ENCODE data around the gene CD86. TPM values are rescaled to one million over a fixed set of nuclear protein-coding genes. Genes with fewer than 3 reads are reported as not detected.
"Not testable (repeated sequence)": the region's sequence is repeated elsewhere in the genome, so short reads cannot be mapped to it uniquely, and the experiment has no call there.

CD86 gene
- total RNA-seq, 1 donor = not detected

GRCh38 chr3:122123850-122124249, 68.7 kb downstream of the CD86 start:
- TF ChIP-seq, protein P1, sequence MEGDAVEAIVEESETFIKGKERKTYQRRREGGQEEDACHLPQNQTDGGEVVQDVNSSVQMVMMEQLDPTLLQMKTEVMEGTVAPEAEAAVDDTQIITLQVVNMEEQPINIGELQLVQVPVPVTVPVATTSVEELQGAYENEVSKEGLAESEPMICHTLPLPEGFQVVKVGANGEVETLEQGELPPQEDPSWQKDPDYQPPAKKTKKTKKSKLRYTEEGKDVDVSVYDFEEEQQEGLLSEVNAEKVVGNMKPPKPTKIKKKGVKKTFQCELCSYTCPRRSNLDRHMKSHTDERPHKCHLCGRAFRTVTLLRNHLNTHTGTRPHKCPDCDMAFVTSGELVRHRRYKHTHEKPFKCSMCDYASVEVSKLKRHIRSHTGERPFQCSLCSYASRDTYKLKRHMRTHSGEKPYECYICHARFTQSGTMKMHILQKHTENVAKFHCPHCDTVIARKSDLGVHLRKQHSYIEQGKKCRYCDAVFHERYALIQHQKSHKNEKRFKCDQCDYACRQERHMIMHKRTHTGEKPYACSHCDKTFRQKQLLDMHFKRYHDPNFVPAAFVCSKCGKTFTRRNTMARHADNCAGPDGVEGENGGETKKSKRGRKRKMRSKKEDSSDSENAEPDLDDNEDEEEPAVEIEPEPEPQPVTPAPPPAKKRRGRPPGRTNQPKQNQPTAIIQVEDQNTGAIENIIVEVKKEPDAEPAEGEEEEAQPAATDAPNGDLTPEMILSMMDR (IDR thresholded peaks at IDR 0.05; ENCODE audit: insufficient read depth, low read length) = no peak
- no peak overlapping the region for H3K4me3 ChIP-seq (ENCODE audit: low read depth, low read length)
- no peak for DNase-seq (ENCODE audit: low read depth)

DNA sequence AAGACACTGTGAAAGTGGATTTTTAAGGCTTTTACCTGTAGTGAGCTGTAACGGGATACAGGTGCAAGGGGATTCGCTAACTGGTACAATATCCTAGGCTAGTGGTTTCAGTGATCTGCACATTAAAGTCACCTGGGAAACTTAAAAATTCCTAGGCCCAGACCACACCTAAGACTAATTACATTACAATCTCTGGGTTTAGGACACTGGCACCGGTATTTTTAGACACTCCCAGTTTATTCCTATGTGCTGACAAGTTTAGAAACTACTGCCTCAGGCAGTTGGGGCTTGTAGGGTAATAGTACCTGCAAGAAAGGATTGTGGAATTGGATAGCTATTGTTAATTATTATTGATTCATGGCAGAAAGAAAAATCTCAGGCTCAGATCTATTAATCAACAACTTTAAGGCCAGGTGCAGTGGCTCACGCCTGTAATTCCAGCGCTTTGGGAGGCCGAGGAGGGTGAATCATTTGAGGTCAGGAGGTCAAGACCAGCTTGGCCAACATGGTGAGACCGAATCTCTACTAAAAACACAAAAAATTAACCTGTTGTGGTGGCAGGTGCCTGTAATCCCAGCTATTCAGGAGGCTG, 77.9 kb downstream of the CD86 start:
- no peak overlapping the region for H3K4me3 ChIP-seq (ENCODE audit: low read depth, low read length)
- TF ChIP-seq, protein P1 (IDR thresholded peaks at IDR 0.05; ENCODE audit: insufficient read depth, low read length) = no peak
- DNase-seq (ENCODE audit: low read depth) = no peak

DNA sequence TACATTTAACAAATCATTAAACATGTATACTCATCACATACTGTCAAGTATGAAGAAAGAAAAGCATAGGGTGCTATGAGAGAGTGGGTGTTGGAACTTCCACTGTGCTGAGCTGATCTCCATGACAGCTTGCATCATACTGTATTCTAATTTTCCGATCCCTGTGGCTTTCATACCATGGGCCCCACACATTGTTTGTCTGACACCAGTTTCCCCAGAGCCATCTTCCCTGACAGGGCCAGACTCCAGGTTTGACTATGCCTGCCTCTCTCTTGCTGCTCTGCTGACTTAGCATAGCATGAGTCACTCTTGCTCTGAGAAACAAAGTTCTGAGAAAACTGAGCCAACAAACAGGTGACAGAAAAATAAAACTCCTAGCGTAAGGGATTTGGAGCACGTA, 91.3 kb downstream of the CD86 start:
- no peak overlapping the region for H3K4me3 ChIP-seq (ENCODE audit: low read depth, low read length)
- TF ChIP-seq, protein P1 (IDR thresholded peaks at IDR 0.05; ENCODE audit: insufficient read depth, low read length) = no peak
- DNase-seq (ENCODE audit: low read depth) = no peak

DNA sequence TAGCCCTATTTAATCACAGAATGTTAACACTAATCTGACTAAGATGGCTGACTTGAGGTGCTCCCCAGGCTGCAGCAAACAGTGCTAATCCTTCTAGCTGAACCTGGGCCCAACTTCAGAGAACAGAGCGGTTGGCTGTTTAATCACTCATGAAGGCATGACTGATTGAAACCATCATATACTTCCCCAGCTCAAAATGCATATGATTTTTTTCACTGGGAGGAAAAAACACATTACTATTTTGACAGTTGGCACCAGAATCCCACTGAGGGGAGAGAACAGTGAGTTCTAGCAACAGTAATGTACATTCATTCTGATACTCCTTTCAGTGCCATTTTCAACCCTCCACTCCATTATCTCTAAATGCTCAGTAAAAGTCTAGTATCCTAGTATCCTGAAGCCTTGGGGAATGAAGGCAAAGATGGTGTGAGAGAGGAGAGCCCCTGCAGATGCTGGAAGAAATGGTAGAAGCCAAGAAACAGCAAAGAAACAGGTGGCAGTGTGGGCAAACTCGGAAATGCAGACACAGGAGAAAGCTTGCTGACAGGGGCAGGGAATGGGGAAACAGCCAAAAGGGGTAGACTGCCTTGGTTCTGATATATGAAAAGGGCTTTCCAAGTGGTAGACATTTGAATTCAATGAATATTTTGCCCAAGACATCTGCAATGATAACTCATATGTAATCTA, 93.9 kb downstream of the CD86 start:
- TF ChIP-seq, protein P1 (IDR thresholded peaks at IDR 0.05; ENCODE audit: insufficient read depth, low read length) = no peak
- no peak overlapping the region for H3K4me3 ChIP-seq (ENCODE audit: low read depth, low read length)
- DNase-seq (ENCODE audit: low read depth) = no peak

- TF ChIP-seq, protein P1 (IDR thresholded peaks at IDR 0.05; ENCODE audit: insufficient read depth, low read length) = no peak
- no peak overlapping the region for H3K4me3 ChIP-seq (ENCODE audit: low read depth, low read length)
- DNase-seq (ENCODE audit: low read depth) = no peak
Observed at GRCh38 chr3:122151480-122151879, 96.3 kb downstream of the CD86 start.

GRCh38 chr3:122164983-122165382, 109.8 kb downstream of the CD86 start:
- not testable (repeated sequence) for DNase-seq (ENCODE audit: low read depth); H3K4me3 ChIP-seq (ENCODE audit: low read depth, low read length)

GRCh38 chr3:122167630-122168029, 112.5 kb downstream of the CD86 start:
- DNase-seq (ENCODE audit: low read depth) = no peak
- TF ChIP-seq, protein P1 (IDR thresholded peaks at IDR 0.05; ENCODE audit: insufficient read depth, low read length) = no peak
- no peak overlapping the region for H3K4me3 ChIP-seq (ENCODE audit: low read depth, low read length)

Data from fibroblast of the aortic adventitia (primary cell).